Neural cell (in vitro differentiated cells): ENCODE measurements around the gene ZNF524. TPM values are rescaled to one million over a fixed set of nuclear protein-coding genes. Genes with fewer than 3 reads are reported as not detected.

ENCODE experiments used
- H2AFZ ChIP-seq: fragments of 200-600, 300-800 bp; sonication (generic), shearing (Covaris generic); 2 replicates; pipeline ENCODE4 v1.6.0; 2014; ENCODE audit warnings: low read depth, mild to moderate bottlenecking, antibody characterized with exemption, low read length, moderate library complexity
- H3F3A ChIP-seq: fragments of 200-600 bp; shearing (Covaris generic); 2 replicates; pipeline ENCODE4 v1.6.1; 2016; ENCODE audit warnings: mild to moderate bottlenecking, moderate library complexity, mixed read lengths, antibody characterized with exemption, low read length; ENCODE audit not compliant: insufficient read depth, poor library complexity, severe bottlenecking
- H3K27ac ChIP-seq: fragments of 200-600, 300-800 bp; sonication (generic), shearing (Covaris generic); 2 replicates; pipeline ENCODE4 v1.5.1; 2014; ENCODE audit warnings: mild to moderate bottlenecking, low read length, moderate library complexity
- H3K27me3 ChIP-seq: fragments of 300-800, 200-600 bp; sonication (generic), shearing (Covaris generic); 2 replicates; pipeline ENCODE4 v1.6.0; 2014; ENCODE audit warnings: mild to moderate bottlenecking, low read depth, low read length, moderate library complexity; ENCODE audit not compliant: insufficient read depth
- H3K36me3 ChIP-seq: fragments of 300-800, 200-600 bp; sonication (generic), shearing (Covaris generic); 2 replicates; pipeline ENCODE4 v1.5.1; 2014; ENCODE audit warnings: mild to moderate bottlenecking, antibody characterized with exemption, low read length, moderate library complexity; ENCODE audit not compliant: insufficient read depth
- H3K4me2 ChIP-seq: fragments of 300-800, 200-600 bp; sonication (generic), shearing (Covaris generic); 2 replicates; pipeline ENCODE4 v1.6.0; 2014; ENCODE audit warnings: mild to moderate bottlenecking, low read length
- H3K4me3 ChIP-seq: fragments of 300-800, 200-600 bp; sonication (generic), shearing (Covaris generic); 2 replicates; pipeline ENCODE4 v1.5.1; 2014; ENCODE audit warnings: mild to moderate bottlenecking, low read length, moderate library complexity
- H3K79me2 ChIP-seq: fragments of 200-600 bp; shearing (Covaris generic); replicated peaks from 2 replicates; pipeline ENCODE4 v1.6.0; 2014; ENCODE audit warnings: mild to moderate bottlenecking, low read length, moderate library complexity; ENCODE audit not compliant: insufficient read depth
- H3K9ac ChIP-seq: fragments of 300-800, 200-600 bp; sonication (generic), shearing (Covaris generic); 2 replicates; pipeline ENCODE4 v1.6.1; 2016; ENCODE audit warnings: mild to moderate bottlenecking, low read length, mixed read lengths
- H3K9me2 ChIP-seq: fragments of 200-600 bp; shearing (Covaris generic); 2 replicates; pipeline ENCODE4 v1.6.1; 2016; ENCODE audit warnings: mild to moderate bottlenecking, low read length, mixed read lengths; ENCODE audit not compliant: insufficient read depth
- H3K9me3 ChIP-seq: fragments of 200-600, 300-800 bp; sonication (generic), shearing (Covaris generic); 2 replicates; pipeline ENCODE4 v1.6.1; 2016; ENCODE audit warnings: mild to moderate bottlenecking, mixed run types, low read length, moderate library complexity, mixed read lengths
- H4K20me1 ChIP-seq: fragments of 200-600 bp; shearing (Covaris generic); 2 replicates; pipeline ENCODE4 v1.6.1; 2016; ENCODE audit warnings: mild to moderate bottlenecking, mixed run types; ENCODE audit not compliant: insufficient read depth
- CTCF ChIP-seq: fragments of 450-650 bp; IDR thresholded peaks from 2 replicates; pipeline ENCODE4 v1.5.1; 2014; ENCODE audit warnings: antibody characterized with exemption, mild to moderate bottlenecking, moderate library complexity; ENCODE audit not compliant: poor library complexity, severe bottlenecking
- EP300 ChIP-seq: fragments of 450-650 bp; conservative IDR thresholded peaks from 2 replicates; pipeline ENCODE4 v1.6.1; 2014; ENCODE audit warnings: antibody characterized with exemption, mild to moderate bottlenecking, moderate library complexity; ENCODE audit not compliant: poor library complexity, severe bottlenecking
- EZH2 ChIP-seq: fragments of 200-600, 300-800 bp; shearing (Covaris generic), sonication (generic); IDR thresholded peaks from 2 replicates; pipeline ENCODE4 v1.6.1; 2014; ENCODE audit warnings: antibody characterized with exemption, low read length, borderline replicate concordance, mild to moderate bottlenecking; ENCODE audit not compliant: insufficient read depth, poor library complexity, severe bottlenecking
- MXI1 ChIP-seq: fragments of 450-650 bp; conservative IDR thresholded peaks from 2 replicates; pipeline ENCODE4 v1.6.1; 2014; ENCODE audit warnings: antibody characterized with exemption, mild to moderate bottlenecking; ENCODE audit not compliant: poor library complexity, severe bottlenecking
- POLR2AphosphoS5 ChIP-seq: IDR thresholded peaks from 2 replicates; pipeline ENCODE4 v1.6.1; 2012
- RAD21 ChIP-seq: fragments of 450-650 bp; conservative IDR thresholded peaks from 2 replicates; pipeline ENCODE4 v1.6.1; 2014; ENCODE audit warnings: antibody characterized with exemption, mild to moderate bottlenecking, moderate library complexity
- REST ChIP-seq: IDR thresholded peaks from 2 replicates; pipeline ENCODE4 v1.6.1; 2012; ENCODE audit warnings: borderline replicate concordance
- SMC3 ChIP-seq: fragments of 450-650 bp; conservative IDR thresholded peaks from 2 replicates; pipeline ENCODE4 v1.6.1; 2014; ENCODE audit warnings: antibody characterized with exemption, mild to moderate bottlenecking, moderate library complexity; ENCODE audit not compliant: poor library complexity
- TAF1 ChIP-seq: IDR thresholded peaks from 2 replicates; pipeline ENCODE4 v1.6.1; 2012; ENCODE audit warnings: low read depth
- polyA plus RNA-seq: library from polyadenylated mRNA; depleted of rRNA; stranded (reverse); fragments of >200 nt; gene quantifications from 2 replicates; pipeline ENCODE4 v1.2.3, GENCODE V29; 2014

Gene ZNF524
- polyA plus RNA-seq, 1 donor from 2014 or later, result 3.2 TPM

DNA sequence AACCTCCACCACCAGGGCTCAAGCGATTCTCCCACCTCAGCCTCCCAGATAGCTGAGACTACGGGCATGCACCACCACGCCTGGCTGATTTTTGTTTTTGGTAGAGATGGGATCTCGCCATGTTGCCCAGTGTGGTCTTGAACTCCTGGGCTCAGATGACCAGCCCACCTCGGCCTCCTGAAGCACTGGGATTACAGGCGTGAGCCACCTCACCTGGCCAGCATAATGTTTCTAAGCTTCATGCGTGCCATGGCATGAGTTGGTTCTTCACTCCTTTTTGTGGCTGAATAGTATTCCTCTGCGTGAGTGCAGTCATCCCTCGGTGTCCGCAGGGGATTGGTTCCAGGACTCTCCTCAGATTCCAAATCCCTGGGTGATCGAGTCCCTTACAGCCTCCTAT is 15.2 kb upstream of the ZNF524 start:
- Histone ChIP-seq H3K9me3 (no peaks in the 10 kb centered on the region), H3K27me3 (no peaks in the 10 kb centered on the region), H3F3A (no peaks in the 10 kb centered on the region), H3K36me3 (no peaks in the 10 kb centered on the region), H3K9me2 (no peaks in the 10 kb centered on the region), H4K20me1 (no peaks in the 10 kb centered on the region), H3K27ac (peak overlapping the region; percentile 76), H2AFZ (no peak overlapping the region), H3K4me2 (no peak overlapping the region), H3K4me3 (no peak overlapping the region), H3K9ac (no peak overlapping the region), H3K79me2 (peaks cover 15% of the 10 kb centered on the region)
- no peak for TF ChIP-seq REST
- no peak for TF ChIP-seq MXI1
- TF ChIP-seq EP300, result no peak
- no peak for TF ChIP-seq EZH2
- no peak for TF ChIP-seq RAD21
- no peak for TF ChIP-seq SMC3
- no peak for TF ChIP-seq TAF1
- TF ChIP-seq POLR2AphosphoS5, result no peak

DNA sequence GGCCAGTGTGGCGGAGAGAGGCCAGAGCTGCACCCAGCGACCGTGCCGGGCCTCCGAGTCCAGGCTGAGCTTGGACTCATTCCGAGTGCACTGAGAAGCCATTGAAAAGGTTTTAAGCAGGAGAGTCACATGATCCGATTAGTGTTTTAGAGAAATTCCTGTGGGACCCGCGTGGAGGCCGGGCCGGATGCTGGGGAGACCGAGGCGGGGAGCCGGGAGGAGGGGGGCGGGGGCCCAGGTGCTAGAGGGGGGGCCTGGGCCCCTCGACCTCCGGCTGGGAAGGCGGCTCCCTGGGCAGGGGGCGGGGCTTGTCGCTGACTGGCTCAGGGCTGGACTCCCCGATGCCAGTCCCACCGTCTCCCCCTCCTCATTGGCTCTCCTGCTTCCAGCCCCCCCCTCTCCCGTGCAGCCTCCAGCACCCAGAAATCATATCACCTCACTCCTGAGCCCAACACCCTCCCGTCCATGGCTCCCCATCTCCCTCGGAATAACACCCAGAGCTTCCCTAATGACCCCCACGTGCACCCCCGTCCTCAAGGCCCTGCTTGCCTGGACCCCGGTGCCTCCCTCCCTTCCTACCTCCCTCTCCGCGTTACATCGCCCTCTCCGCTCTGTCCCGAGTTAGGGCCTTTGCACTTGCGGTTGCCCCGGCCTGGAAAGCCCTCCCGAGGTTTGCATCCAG is 14.3 kb upstream of the ZNF524 start:
- Histone ChIP-seq H2AFZ (peak overlapping the region; percentile 46), H3K79me2 (peaks cover 7% of the 10 kb centered on the region), H3K4me2 (peak overlapping the region; percentile 38), H3K9me2 (no peaks in the 10 kb centered on the region), H3K36me3 (no peaks in the 10 kb centered on the region), H3K9me3 (no peaks in the 10 kb centered on the region), H3K9ac (peak overlapping the region; percentile 64), H3K27ac (peak overlapping the region; percentile 76), H4K20me1 (no peaks in the 10 kb centered on the region), H3K4me3 (peak overlapping the region; percentile 54), H3F3A (no peaks in the 10 kb centered on the region), H3K27me3 (no peaks in the 10 kb centered on the region)
- TF ChIP-seq MXI1, result peak; percentile 6
- no peak for TF ChIP-seq EP300

DNA sequence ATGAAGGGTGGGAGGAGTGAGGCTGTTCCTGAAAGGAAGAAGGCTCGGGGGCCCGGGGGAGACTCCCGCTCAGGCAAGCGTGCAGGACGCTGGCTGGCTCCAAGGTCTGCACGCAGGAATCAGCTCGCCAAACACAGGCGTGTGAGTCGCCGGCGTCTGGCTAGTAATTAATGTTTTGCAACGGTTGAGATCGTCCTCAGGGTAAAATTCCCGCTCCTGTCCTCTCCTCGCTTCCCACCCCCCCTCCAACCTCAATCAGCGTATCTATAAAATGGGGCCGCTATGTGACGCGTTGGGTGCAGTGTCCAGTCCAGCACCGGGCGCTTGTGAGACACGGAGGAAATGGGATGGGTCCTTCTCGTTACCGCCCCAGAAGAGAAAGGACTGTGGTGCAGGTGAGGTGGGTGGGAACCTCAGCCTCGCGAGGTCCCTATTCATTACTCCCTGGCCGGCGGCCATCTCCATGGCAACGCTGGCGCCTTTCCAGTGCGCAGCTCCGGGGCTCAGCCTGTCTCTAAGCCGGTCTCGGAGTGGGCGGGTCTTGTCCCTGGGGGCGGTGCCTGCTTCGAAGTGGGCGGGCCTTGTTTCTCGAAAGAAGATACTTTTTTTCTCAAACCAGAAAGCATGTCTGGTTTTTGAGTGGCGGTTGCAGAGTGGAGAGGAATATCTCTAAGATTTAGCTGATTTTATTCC is 13.0 kb upstream of the ZNF524 start:
- Histone ChIP-seq H3K79me2 (no peaks in the 10 kb centered on the region), H4K20me1 (no peaks in the 10 kb centered on the region), H3K27ac (peak overlapping the region; percentile 76), H3K9ac (peak overlapping the region; percentile 64), H3F3A (no peaks in the 10 kb centered on the region), H3K36me3 (peaks cover 2% of the 10 kb centered on the region), H2AFZ (peak overlapping the region; percentile 75), H3K4me2 (peak overlapping the region; percentile 42), H3K27me3 (no peaks in the 10 kb centered on the region), H3K9me2 (no peaks in the 10 kb centered on the region), H3K4me3 (peak overlapping the region; percentile 68), H3K9me3 (no peaks in the 10 kb centered on the region)
- TF ChIP-seq RAD21 (no peak), POLR2AphosphoS5 (peak; percentile 87), CTCF (no peak), EZH2 (no peak), SMC3 (peak; percentile 48), TAF1 (peak; percentile 52), REST (no peak), MXI1 (peak; percentile 69), EP300 (peak; percentile 51)
